ENCODE data around the gene PHLDA1. TPM values are rescaled to one million over a fixed set of nuclear protein-coding genes. Genes with fewer than 3 reads are reported as not detected.

PHLDA1 gene
- total RNA-seq, 4 donors from 2014 or later = 45.2 to 73.1 (median 57.5) TPM

- DNase-seq = no peak
- WGBS, 2 donors = 96 to 97% methylated on average over 1 of the region's 1 CpG
- H3K36me3 ChIP-seq = no peaks in the 10 kb centered on the region
- no peak overlapping the region for H3K4me3 ChIP-seq (replicated peaks in 1 of 3)
- intact Hi-C loops (cut with DNase I) = loop anchor here (10.0 kb wide), 1 partner anchor 269 kb away; the partner anchor contains the start of gene BBS10
- H3K27me3 ChIP-seq = no peaks in the 10 kb centered on the region
- TF ChIP-seq POLR2A (IDR thresholded peaks at IDR 0.05) = no peak
- TF ChIP-seq CTCF (IDR thresholded peaks at IDR 0.05) = no peak
- H3K4me1 ChIP-seq = no peaks in the 10 kb centered on the region
- H3K27ac ChIP-seq = no peak overlapping the region
- no peaks in the 10 kb centered on the region for H3K9me3 ChIP-seq
Measured at GRCh38 chr12:76075448-76075847, 43.9 kb upstream of the PHLDA1 start.

- Histone ChIP-seq H3K4me3 (replicated peaks in 1 of 3) (no peak overlapping the region), H3K27ac (no peak overlapping the region), H3K9me3 (no peaks in the 10 kb centered on the region), H3K27me3 (no peaks in the 10 kb centered on the region), H3K36me3 (no peaks in the 10 kb centered on the region), H3K4me1 (no peaks in the 10 kb centered on the region)
- TF ChIP-seq CTCF (IDR thresholded peaks at IDR 0.05) = no peak
- TF ChIP-seq POLR2A (IDR thresholded peaks at IDR 0.05) = no peak
- DNase-seq = no peak
- intact Hi-C loops (cut with DNase I) = loop anchor here (10.0 kb wide), 1 partner anchor 270 kb away; the partner anchor contains the start of gene BBS10
- 84 to 87% methylated on average over 1 of the region's 1 CpG for WGBS, 2 donors
Measured at GRCh38 chr12:76074701-76075336, 43.2 kb upstream of the PHLDA1 start.

GRCh38 chr12:76073561-76073960 lies 42.0 kb upstream of the PHLDA1 start:
- Histone ChIP-seq H3K4me3 (replicated peaks in 1 of 3) (no peak overlapping the region), H3K4me1 (peaks cover 0 to 3% of the 10 kb centered on the region in 2 donors), H3K27me3 (no peaks in the 10 kb centered on the region), H3K36me3 (no peaks in the 10 kb centered on the region), H3K27ac (no peak overlapping the region), H3K9me3 (no peaks in the 10 kb centered on the region)
- intact Hi-C loops (cut with DNase I) = loop anchor here (10.0 kb wide), 1 partner anchor 271 kb away; the partner anchor contains the start of gene BBS10
- no peak for TF ChIP-seq CTCF (IDR thresholded peaks at IDR 0.05)
- TF ChIP-seq POLR2A (IDR thresholded peaks at IDR 0.05) = no peak
- DNase-seq = no peak

- intact Hi-C loops (cut with DNase I) = loop anchor here (10.0 kb wide), 1 partner anchor 272 kb away; the partner anchor contains the start of gene BBS10
Measured at GRCh38 chr12:76072568-76072967, 41.0 kb upstream of the PHLDA1 start.

More at GRCh38 chr12:76072568-76072967, 41.0 kb upstream of the PHLDA1 start:
- Histone ChIP-seq H3K27ac (no peak overlapping the region), H3K27me3 (no peaks in the 10 kb centered on the region), H3K4me1 (peaks cover 0 to 3% of the 10 kb centered on the region in 2 donors), H3K9me3 (no peaks in the 10 kb centered on the region), H3K4me3 (replicated peaks in 1 of 3) (no peak overlapping the region), H3K36me3 (no peaks in the 10 kb centered on the region)
- WGBS, 2 donors = 95% methylated on average over 3 of the region's 3 CpGs
- TF ChIP-seq CTCF (IDR thresholded peaks at IDR 0.05) (no peak), POLR2A (IDR thresholded peaks at IDR 0.05) (no peak)
- DNase-seq = no peak

Data from thyroid gland (tissue), 4 donors.